ENCODE data around the gene ABL2.

ABL2 gene

DNA sequence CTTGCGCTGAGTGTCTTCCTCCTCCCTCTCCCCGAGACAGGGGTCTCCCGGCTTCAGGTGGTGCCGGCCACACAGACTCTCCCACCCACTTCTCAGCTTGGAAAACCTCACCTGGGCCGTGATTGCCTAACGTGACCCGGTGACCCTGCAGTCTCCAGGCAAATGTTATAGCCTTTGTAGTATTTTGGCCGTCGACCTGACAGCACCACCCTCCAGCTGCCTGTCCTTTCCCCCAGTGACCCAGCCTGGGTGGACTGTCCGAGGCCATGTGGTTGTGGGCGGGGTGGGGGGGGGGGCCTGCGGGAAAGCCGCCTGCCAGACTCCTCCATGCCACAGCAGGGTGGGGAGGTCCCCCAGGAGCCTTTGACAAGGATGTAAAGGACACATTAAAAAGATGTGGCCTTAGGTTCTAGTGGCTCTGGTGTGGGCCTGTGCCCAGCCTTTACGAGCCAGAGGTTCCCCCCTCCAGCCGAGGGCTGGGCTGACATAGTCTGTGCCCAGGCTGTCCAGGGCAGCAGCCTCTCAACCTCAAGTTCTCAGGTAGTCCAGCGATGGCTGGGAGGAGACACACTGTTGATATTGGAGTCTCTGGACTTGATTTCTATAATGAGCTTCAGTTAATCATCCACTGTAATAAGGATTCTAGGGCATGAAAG lies 139.5 kb downstream of the ABL2 start:
- DNase-seq, result no peak

DNA sequence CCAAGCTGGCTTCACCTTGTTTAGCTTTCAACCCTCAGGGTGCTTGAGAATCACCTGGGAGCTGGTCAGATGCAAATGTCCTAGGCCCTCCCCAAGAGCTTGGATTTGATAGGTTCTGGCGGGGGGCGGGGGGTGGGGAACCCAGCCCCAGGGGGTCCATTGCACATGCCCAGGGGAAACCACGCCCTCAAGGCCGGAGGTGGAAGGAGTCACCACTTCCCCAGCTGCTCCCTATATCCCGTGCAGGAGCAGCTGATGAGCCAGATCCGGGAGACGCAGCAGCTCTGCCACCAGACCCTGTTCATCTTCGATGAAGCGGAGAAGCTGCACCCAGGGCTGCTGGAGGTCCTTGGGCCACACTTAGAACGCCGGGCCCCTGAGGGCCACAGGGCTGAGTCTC lies 141.8 kb downstream of the ABL2 start:
- DNase-seq, result no peak

DNA sequence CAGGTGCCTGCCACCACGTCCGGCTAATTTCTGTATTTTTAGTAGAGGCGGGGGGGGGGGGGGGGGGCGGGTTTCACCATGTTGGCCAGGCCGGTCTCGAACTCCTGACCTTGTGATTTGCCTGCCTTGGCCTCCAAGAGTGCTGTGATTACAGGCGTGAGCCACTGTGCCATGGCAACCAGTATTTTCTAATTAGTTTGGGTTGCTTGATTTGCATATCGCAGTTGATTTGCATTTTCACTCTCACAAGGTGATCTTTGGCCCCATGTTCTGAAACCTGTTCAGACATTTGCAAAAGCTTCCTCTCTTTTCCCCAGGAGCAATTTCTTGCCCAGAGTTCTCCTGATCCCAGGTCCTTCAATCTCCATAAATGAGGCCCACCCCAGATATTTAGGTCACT lies 145.9 kb downstream of the ABL2 start:
- DNase-seq, result no peak

DNA sequence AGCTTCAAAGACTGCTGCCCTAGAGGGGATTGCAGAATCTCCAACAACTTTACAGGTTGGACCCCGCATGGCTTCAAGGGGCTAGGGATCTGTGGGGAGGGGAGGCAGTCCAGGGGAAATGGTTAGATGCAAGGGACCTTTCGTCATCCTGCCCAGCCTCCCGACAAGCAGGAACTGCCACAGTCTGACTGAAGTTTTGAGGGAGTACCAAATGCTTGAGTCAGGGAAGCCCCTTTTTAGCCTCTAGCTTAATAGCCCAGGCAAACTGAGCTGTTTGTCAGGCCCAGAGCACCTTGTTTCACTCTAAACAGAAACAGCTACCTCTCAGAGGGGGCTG lies 146.5 kb downstream of the ABL2 start:
- no peak for DNase-seq

DNA sequence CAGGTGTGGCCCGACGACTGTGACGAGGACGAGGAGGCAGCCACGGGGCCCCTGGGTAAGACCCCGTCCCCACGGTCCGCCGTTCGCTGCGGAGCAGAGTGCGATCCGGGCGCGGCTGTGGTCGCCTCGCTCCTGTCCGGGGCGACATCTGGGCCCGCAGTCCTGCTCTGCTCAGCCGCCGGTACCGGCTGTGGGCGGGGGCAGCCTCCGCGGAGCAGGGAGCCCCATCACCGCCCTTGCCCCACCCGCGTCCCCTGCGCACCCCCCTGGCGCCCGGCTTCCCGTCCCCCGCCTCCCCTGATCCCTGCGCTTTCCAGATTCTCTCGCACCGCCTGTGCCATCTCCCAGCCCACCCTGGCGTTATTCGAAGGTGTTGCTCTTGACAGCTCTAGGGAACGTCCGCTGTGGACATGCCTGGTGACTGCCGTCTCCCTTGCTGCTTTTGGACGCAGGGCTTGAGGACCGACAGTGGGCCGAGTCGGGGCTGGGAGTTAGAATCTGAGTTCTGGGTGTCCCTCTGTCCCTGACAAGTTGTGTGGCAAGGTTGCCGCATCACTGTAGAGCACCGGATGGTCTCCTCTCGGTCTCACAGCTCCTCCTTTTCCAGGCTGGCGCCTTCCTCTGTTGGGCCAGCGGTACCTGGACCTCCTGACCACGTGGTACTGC lies 147.0 kb downstream of the ABL2 start:
- peak in 1 of 2 experiments; percentile 42 for DNase-seq

DNA sequence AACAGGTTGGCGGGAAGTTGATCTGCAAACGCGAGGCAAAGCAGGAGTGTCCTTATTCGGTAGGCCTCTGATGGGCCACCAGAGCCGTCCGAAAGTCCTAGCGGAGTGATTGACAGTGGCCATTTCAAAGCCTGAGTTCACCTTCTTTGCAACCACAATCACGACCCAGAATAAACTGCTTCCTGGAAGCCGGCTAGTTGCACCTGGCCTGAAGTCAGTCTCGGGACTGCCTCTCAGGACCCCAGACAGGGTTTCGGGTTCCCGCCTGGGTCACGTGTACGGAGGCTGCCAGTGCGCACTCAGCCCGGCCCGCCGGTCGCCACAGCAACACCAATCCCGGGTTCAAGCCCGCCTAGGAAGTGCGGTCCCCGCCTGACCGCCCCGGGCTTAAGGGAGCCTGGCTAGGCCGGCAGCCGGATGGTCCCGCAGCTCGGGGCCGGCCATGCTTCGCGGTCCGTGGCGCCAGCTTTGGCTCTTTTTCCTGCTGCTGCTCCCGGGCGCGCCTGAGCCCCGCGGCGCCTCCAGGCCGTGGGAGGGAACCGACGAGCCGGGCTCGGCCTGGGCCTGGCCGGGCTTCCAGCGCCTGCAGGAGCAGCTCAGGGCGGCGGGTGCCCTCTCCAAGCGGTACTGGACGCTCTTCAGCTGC lies 147.7 kb downstream of the ABL2 start, which contains the start of gene TOR3A:
Gene TOR3A, plus strand, starts transcription at position 384 of the 646 bp plus-strand sequence. Its CDS starts 59 bp downstream, at position 443.
- peak; percentile 85 to 94 for DNase-seq

DNA sequence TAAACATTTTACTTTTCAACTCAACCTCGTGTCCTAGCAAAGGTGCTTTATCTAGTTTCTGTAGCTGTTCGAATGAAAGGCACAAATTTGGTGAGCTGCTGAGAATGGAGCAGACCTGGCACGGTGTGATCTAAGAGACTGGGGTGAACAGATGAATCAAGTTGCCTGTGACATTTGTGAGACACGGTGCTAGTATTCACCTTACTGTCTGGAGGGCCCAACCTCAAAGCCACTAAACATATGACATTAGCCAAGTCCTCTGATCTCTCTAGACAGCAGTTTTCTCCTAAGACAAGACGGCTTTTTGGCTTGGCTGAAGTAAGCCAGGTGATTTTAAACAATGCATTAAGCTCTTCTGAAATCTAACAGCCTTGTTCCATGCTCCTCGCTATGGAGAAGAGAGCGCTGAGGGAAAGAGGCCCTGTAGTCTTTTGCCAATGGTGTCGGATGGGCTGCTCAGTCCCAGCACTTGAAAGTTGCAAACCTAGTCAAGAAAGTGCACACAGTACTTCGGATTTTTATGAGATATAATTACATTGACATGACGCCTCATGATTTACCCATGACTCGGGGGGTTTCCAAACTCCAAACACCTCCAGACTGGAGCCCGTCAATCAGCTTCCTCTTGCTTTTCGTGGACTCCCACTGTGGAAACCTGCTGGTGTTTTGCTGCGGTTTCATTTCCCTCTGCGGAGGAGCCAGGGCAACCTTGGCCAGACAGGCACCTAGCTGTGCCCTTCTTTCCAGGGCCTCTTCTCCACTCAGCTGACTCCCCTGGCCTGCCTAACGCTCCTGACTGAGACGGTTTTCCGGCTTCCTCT lies 148.4 kb downstream of the ABL2 start:
- no peak for DNase-seq

DNA sequence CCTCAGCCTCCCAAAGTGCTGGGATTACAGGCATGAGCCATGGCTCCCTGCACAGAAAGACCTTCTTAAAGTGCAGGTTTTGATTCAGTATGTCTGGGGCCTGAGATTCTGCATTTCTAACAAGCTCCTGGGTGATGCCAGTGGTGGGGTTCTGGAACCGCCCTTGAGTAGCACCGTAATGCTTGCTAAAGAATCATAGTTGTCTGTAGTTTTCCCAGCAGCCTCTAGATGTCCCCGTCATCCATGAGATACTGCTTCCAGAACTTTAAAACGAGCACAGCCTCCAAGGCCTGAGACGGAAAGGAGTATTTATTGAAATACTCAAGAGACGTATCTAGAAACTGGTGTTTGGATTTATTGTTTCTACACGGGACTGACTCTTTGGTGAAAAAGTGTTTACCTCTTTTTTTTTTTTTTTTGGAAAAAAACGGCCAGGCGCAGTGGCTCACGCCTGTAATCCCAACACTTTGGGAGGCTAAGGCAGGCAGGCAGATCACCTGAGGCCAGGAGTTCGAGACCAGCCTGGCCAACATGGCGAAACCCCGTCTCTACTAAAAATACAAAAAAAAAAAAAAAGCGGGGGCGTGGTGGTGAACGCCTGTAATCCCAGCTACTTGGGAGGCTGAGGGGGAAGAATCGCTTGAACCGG lies 150.2 kb downstream of the ABL2 start:
- DNase-seq, result peak; percentile 61 to 78

DNA sequence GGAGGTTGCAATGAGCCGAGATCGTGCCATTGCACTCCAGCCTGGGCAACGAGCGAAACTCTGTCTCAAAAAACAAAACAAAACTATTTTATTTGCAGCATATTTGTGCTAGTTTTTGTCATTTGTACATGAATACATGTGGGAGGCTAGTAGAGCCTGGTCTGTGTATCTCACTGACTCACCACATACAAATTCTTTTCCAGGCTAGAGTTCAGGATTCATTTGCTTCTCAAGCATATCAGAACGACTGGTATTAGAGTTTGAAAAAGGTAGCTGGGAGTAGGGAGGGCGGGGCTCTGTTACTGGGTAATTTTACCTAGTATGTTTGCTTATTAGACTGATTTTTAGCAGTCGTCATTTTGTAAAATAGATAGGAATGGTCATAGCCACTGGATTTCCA lies 152.1 kb downstream of the ABL2 start:
- DNase-seq, result no peak

DNA sequence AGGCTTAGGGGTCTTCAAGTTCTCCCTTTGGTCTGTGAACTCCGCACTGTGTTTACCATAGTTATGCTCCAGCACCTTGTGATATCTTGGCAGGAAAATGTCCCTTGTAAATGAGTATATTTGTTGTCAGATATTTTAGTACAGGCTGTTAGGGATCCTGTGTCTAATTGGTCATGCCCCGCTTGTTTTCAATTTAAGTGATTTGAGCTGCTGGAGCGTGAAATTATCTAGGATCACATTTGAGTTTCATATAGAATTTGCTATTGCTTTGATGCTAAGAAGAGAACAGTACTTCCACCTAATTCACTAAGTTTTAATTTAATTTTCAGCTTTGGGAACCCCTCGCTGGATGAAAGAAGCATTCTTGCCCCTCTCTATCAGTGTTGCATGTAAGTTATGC lies 163.0 kb downstream of the ABL2 start:
- DNase-seq, result peak in 1 of 2 experiments; percentile 29

DNA sequence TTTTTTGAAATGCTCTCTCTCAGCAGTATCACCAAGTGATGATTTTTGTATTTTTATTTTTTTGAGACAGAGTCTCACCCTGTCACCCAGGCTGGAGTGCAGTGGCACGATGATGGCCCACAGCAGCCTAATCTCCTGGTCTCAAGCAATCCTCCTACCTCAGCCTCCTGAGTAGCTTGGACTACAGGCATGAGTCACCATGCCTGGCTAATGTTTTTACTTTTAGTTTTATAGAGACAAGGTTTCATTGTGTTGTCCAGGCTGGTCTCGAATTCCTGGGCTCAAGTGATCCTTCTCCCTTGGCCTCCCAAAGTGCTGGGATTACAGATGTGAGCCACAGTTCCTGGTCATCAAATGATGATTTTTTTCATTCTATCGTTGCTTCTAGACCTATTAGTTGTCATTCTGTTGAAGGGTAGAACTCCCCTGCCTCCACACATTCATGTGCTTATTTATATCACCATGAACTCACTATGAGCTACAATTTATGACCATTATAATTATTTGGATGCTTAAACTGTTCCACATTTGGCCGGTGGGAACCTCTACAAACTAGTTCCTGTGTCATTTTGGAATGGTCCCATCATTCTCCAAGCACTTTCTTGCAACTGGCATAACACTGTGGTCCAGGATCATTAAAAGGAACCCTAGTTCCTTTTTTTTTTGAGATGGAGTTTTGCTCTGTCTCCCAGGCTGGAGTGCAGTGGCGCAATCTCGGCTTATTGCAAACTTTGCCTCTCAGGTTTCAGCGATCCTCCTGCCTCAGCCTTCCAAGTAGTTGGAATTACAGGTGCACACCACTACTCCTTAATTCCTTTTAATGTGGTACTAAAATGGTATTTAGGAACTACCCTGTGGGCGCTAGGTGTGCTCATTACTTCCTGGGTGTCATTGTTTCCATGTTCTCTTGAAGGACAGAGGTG lies 167.9 kb downstream of the ABL2 start:
- no peak for DNase-seq

DNA sequence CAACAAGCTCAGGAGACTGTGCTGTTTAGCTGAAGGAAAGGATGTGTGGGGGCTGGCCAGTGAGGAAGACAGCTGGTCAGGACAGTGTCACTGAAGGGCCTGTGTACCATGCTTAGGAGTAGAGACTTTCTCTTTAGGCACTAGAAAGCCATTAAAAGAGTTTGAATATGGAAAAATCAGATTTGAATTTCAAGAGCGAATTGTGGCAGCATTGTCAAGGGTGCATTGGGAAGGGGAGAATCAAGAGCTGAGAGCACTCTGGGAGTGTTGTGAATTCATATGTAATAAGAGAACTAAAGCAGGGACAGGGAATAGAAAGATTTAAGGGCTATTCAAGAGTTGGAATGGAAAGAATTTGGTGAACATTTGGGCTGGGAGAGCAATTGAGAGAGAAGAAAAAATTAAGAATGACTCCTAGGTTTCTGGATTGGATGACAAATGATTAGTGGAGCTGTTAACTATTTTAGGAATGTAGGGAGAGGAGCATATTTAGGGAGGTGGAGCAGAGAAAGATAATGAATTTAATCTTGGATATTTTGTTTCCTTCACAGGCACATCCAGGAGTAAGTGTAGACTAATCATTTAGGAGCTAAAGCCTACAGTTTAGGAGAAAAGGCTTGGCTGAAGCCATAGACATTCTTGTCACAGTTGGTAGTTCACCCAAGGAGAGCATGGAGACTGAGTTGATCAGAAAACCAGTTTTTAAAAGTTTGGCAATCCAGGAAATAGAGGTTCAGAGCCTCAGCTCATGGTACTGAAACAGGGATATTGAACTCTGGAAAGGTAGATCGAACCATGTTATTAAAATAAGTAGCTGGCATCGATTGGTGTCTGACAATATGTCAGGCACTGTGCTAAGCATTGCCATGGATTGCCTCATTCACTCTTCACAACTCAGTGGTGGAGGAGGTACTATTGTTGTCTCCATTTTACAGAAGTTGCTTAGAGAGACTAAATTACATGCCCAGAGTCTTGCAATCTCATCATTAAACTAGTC lies 170.7 kb downstream of the ABL2 start:
- DNase-seq, result no peak

DNA sequence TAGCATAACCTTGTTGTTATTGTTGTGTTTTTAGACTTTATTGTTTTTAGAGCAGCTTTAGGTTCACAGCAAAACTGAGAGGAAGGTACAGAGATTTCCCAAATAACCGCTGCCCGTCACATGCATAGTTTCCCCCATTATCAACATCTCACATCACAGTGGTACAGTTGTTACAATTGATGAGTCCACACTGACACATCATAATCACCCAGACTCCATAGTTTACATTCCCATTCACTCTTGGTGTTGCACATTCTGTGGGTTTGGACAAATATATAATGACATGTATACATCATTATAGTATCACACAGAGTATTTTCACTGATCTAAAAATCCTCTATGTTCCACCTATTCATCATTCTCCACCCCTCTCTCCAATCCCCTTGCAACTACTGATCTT lies 173.5 kb downstream of the ABL2 start:
- DNase-seq, result no peak

DNA sequence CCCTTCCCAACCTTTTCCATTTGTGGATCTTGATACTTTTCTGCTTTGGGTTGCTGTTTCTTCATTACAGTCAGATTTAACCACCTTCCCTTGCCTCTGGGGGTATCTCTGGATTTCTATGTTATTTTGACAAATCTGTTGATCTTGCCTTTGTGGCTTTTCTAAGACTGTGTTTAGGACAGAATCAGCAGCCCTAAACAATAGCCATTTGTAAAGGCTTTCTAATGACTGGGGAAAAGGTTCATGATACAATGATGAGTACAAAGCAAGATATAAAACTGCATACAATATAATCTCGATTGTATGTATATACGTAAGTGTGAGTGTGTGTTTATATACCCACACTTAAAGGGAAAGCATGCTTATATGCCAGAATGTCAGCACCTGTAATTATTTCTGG lies 176.0 kb downstream of the ABL2 start:
- DNase-seq, result no peak

DNA sequence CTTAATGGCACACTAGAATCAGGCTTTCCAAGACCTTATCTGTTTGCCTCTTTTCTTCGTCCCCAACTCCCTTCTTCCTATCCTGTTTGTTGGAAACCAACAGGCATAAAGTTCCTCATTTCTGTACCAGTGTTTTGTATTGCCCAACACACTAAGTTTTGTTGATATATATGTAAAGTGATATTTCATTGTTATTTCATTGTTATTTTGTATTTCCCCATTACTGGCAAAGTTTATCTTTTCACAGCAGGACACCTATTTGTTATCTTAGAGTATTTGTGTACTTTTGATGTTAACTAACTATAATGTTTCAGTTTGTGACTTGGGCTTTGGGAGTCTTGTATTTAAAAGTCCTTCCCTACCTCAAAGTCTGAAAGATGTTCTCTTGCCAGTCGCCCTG lies 176.7 kb downstream of the ABL2 start:
- no peak for DNase-seq

All from NCI-H2081 (cell line).